GM10248 (cell line): ENCODE measurements around the gene HAND1.

Source experiments
- CTCF ChIA-PET: fragments of 300-600 bp; sonication (Branson Sonifier 250); formaldehyde crosslinking; extraction: SDS; loops from one replicate; lab custom pipeline; 2021; ENCODE audit warnings: antibody characterized with exemption; lab: Yijun Ruan, JAX
- POLR2A ChIA-PET: fragments of 350-650 bp; sonication (Branson Sonifier 250); formaldehyde crosslinking; extraction: SDS; loops from one replicate; lab custom pipeline; 2020; ENCODE audit warnings: antibody characterized with exemption; lab: Yijun Ruan, JAX
- DNase-seq: peaks from one replicate; pipeline ENCODE4 v3.0.0; 2012; ENCODE audit errors: extremely low spot score
- TF ChIP-seq, protein P1 (sequence below): IDR thresholded peaks from 2 replicates; pipeline ENCODE4 v1.5.1; 2012; ENCODE audit warnings: mild to moderate bottlenecking, low read depth; ENCODE audit errors: extremely low read depth, missing control alignments, control extremely low read depth

HAND1 gene

GRCh38 chr5:154508114-154508513, 30.1 kb upstream of the HAND1 start:
- TF ChIP-seq, protein P1, sequence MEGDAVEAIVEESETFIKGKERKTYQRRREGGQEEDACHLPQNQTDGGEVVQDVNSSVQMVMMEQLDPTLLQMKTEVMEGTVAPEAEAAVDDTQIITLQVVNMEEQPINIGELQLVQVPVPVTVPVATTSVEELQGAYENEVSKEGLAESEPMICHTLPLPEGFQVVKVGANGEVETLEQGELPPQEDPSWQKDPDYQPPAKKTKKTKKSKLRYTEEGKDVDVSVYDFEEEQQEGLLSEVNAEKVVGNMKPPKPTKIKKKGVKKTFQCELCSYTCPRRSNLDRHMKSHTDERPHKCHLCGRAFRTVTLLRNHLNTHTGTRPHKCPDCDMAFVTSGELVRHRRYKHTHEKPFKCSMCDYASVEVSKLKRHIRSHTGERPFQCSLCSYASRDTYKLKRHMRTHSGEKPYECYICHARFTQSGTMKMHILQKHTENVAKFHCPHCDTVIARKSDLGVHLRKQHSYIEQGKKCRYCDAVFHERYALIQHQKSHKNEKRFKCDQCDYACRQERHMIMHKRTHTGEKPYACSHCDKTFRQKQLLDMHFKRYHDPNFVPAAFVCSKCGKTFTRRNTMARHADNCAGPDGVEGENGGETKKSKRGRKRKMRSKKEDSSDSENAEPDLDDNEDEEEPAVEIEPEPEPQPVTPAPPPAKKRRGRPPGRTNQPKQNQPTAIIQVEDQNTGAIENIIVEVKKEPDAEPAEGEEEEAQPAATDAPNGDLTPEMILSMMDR = no peak
- CTCF ChIA-PET = interaction anchor here (10.3 kb wide), 1 partner anchor 12 kb away, joined by 92 read pairs; no protein-coding TSS in a partner anchor
- no peak for DNase-seq
- POLR2A ChIA-PET = no interaction called here

DNA sequence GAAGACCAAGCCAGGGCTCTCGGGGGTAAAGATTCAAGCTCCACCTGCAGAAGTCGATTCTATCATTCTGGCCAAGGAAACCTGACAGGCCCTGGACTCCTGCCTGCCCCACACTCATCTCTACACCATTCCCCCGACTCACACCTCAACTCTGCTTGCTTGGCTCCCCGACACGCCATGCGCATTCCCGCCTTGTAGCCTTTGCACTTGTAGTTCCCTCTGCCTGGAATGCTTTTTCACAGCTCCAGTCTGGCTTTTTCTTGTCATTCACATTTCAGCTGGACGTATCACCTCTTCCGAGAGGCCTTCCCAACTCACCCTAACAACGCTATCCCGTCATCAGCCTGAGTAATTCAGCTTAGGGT, 28.7 kb upstream of the HAND1 start:
- TF ChIP-seq, protein P1 = no peak
- CTCF ChIA-PET = interaction anchor here (1.0 to 10.3 kb wide), 3 partner anchors 9 to 39 kb away, joined by 3 to 92 read pairs (median 5); no protein-coding TSS in a partner anchor
- POLR2A ChIA-PET = no interaction called here
- DNase-seq = no peak

DNA sequence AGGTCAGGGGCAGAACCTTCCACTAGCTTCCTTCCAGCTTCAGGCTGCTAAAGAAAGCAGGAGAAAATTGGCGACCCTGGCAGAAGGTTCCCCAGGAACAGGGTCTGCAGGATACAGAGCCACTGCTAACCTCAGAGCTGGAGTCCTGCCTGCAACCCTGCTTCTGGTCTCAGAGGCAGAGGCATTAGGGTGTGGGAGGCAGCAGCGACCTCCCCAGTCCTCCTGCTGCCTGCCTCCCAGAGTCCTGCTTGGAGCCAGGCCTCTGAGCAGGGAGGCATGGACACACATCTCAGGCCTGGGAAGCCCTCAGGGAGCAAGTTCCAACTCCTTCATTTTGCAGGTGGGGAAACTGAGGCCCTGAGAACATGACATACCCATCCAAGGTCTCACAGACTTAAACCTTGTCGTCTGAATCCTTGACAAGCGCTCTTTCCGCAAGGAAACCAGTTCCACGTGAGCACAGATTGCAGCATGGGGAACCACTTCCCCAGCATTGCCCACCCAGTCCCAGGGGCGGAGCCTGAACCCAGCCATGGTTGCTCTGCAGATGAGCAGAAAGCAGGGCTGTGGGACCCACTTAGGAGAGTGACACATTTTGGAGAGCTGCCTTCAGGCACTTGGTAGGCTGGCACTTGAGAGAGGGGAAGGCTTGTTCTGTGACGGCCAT, 28.2 kb upstream of the HAND1 start:
- ChIA-PET CTCF (interaction anchor here (1.0 to 10.3 kb wide), 7 partner anchors 10 to 104 kb away, joined by 3 to 92 read pairs (median 5); no protein-coding TSS in a partner anchor), POLR2A (no interaction called here)
- no peak for DNase-seq
- TF ChIP-seq, protein P1 = no peak

GRCh38 chr5:154505567-154505966, 27.5 kb upstream of the HAND1 start:
- ChIA-PET POLR2A (no interaction called here), CTCF (interaction anchor here (1.2 to 10.3 kb wide), 7 partner anchors 7 to 105 kb away, joined by 3 to 92 read pairs (median 5); no protein-coding TSS in a partner anchor)
- DNase-seq = no peak
- TF ChIP-seq, protein P1 = no peak

DNA sequence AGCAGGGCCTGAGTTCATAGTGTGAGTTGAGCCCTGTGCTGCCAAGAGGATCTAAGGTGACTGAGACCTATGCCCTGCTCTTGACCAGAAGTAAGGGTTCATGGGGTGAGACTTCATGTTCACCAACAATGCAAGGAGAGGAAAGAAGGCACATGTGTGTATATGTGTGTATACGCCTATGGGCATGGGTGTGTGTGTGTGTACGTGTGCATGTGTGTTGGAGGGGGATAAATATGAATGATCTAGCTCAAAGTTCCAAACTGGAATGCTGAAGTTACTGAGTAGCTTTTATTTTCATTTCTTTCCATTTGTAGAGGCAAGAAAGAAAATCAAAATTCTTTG, 25.6 kb upstream of the HAND1 start:
- DNase-seq = no peak
- ChIA-PET CTCF (interaction anchor here (1.7 to 10.3 kb wide), 5 partner anchors 9 to 37 kb away, joined by 6 to 92 read pairs (median 19); no protein-coding TSS in a partner anchor), POLR2A (no interaction called here)
- TF ChIP-seq, protein P1 = no peak

GRCh38 chr5:154502180-154502579, 24.2 kb upstream of the HAND1 start:
- ChIA-PET POLR2A (no interaction called here), CTCF (interaction anchor here (0.6 to 10.3 kb wide), 11 partner anchors 9 to 502 kb away, joined by 3 to 92 read pairs (median 5); no protein-coding TSS in a partner anchor)
- no peak for DNase-seq
- TF ChIP-seq, protein P1 = no peak
